Breast epithelium (tissue), 3 donors: ENCODE results near the gene PSMD13.
"Not testable (repeated sequence)": the region's sequence is repeated elsewhere in the genome, so short reads cannot be mapped to it uniquely, and the experiment has no call there.

Experiments used
- POLR2A ChIP-seq: fragments of 450-650 bp; IDR thresholded peaks from one replicate; pipeline ENCODE4 v1.6.1; 2016; ENCODE audit warnings: antibody characterized with exemption, mild to moderate bottlenecking, moderate library complexity
- POLR2AphosphoS5 ChIP-seq, 3 donors: sonication (generic); formaldehyde crosslinking; IDR thresholded peaks; one replicate each; pipeline ENCODE4 v1.6.1; 2017; ENCODE audit warnings: antibody characterized with exemption in 3 of 3
- TF ChIP-seq, protein P1 (sequence below), 3 donors: fragments of 450-650 bp; IDR thresholded peaks; one replicate each; pipeline ENCODE4 v1.5.1; 2016 to 2017; ENCODE audit warnings: antibody characterized with exemption in 3 of 3, mild to moderate bottlenecking in 3 of 3, moderate library complexity in 3 of 3

DNA sequence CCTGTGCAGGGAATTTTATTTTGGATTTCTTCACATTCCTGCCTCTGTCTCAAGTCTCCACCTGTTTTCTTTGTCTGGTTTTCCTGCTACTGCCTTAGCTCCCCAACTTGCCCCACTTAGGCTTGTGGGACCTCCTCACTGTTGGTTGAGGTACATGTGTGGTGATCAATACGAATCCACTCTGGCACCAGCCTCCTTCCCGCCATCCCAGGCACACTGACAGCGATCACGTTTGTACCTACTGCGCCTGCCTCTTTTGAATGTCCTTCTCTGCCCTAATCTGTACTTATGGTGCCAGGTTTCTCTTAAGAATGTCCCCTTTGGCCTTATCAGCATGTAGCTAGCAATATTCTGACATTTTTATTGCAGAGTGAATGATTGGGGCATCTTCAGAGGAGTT lies 46.2 kb upstream of the PSMD13 start:
- TF ChIP-seq, protein P1, sequence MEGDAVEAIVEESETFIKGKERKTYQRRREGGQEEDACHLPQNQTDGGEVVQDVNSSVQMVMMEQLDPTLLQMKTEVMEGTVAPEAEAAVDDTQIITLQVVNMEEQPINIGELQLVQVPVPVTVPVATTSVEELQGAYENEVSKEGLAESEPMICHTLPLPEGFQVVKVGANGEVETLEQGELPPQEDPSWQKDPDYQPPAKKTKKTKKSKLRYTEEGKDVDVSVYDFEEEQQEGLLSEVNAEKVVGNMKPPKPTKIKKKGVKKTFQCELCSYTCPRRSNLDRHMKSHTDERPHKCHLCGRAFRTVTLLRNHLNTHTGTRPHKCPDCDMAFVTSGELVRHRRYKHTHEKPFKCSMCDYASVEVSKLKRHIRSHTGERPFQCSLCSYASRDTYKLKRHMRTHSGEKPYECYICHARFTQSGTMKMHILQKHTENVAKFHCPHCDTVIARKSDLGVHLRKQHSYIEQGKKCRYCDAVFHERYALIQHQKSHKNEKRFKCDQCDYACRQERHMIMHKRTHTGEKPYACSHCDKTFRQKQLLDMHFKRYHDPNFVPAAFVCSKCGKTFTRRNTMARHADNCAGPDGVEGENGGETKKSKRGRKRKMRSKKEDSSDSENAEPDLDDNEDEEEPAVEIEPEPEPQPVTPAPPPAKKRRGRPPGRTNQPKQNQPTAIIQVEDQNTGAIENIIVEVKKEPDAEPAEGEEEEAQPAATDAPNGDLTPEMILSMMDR (IDR thresholded peaks at IDR 0.05) = not testable (repeated sequence)
- not testable (repeated sequence) for TF ChIP-seq POLR2A; POLR2AphosphoS5 (IDR thresholded peaks at IDR 0.05)
